Mesothelial cell of epicardium (in vitro differentiated cells): ENCODE measurements around the gene NSD2. TPM values are rescaled to one million over a fixed set of nuclear protein-coding genes. Genes with fewer than 3 reads are reported as not detected.
A peak's percentile ranks its signal among the peaks of the same experiment; 100 is the strongest.
"Not testable (repeated sequence)": the region's sequence is repeated elsewhere in the genome, so short reads cannot be mapped to it uniquely, and the experiment has no call there.

Experiments used
- DNase-seq, 2 experiments: peaks; one replicate each; pipeline ENCODE4 v3.0.0; 2021; ENCODE audit warnings: low spot score in 2 of 2; ENCODE audit not compliant: unreplicated experiment in 2 of 2
- H3K27ac Mint-ChIP-seq: 2 replicates; pipeline ENCODE4 v1.8.0; 2021; ENCODE audit warnings: mixed read lengths
- H3K27me3 Mint-ChIP-seq: 2 replicates; pipeline ENCODE4 v1.8.0; 2021; ENCODE audit warnings: low read depth, mixed read lengths
- H3K36me3 Mint-ChIP-seq: 2 replicates; pipeline ENCODE4 v1.8.0; 2021; ENCODE audit warnings: mixed read lengths
- H3K4me1 Mint-ChIP-seq: 2 replicates; pipeline ENCODE4 v1.8.0; 2021; ENCODE audit warnings: mixed read lengths
- H3K4me3 Mint-ChIP-seq: 2 replicates; pipeline ENCODE4 v1.8.0; 2021; ENCODE audit warnings: mild to moderate bottlenecking, moderate library complexity, mixed read lengths
- H3K9me3 Mint-ChIP-seq: 2 replicates; pipeline ENCODE4 v1.8.0; 2021; ENCODE audit warnings: mixed read lengths
- CTCF ChIP-seq: fragments of 200-600 bp; sonication (generic); IDR thresholded peaks from one replicate; pipeline ENCODE4 v1.5.0; 2021; ENCODE audit warnings: antibody characterized with exemption; ENCODE audit not compliant: unreplicated experiment
- total RNA-seq: library from RNA; stranded (reverse); gene quantifications from 3 replicates; pipeline ENCODE4 v1.2.1, GENCODE V29; 2021

Gene NSD2
- total RNA-seq, 1 donor from 2014 or later: 119 TPM

GRCh38 chr4:2009651-2010233 lies 138.5 kb downstream of the NSD2 start:
- H3K27me3 Mint-ChIP-seq: peaks cover 3% of the 10 kb centered on the region
- H3K36me3 Mint-ChIP-seq: peaks cover 8% of the 10 kb centered on the region
- TF ChIP-seq CTCF: no peak
- H3K4me3 Mint-ChIP-seq: peak overlapping the region; percentile 91
- no peaks in the 10 kb centered on the region for H3K9me3 Mint-ChIP-seq
- DNase-seq: peak in 1 of 2 experiments; percentile 57
- H3K4me1 Mint-ChIP-seq: peaks cover 17% of the 10 kb centered on the region
- peak overlapping the region; percentile 94 for H3K27ac Mint-ChIP-seq

GRCh38 chr4:2011583-2011982 lies 140.4 kb downstream of the NSD2 start:
- H3K36me3 Mint-ChIP-seq: no peaks in the 10 kb centered on the region
- no peak for TF ChIP-seq CTCF
- no peak for DNase-seq

GRCh38 chr4:2015008-2015407 lies 143.8 kb downstream of the NSD2 start:
- no peaks in the 10 kb centered on the region for H3K9me3 Mint-ChIP-seq
- H3K27ac Mint-ChIP-seq: no peak overlapping the region
- H3K4me1 Mint-ChIP-seq: peaks cover 2% of the 10 kb centered on the region
- no peak for TF ChIP-seq CTCF
- no peak for DNase-seq
- no peak overlapping the region for H3K4me3 Mint-ChIP-seq
- peaks cover 6% of the 10 kb centered on the region for H3K27me3 Mint-ChIP-seq
- H3K36me3 Mint-ChIP-seq: no peaks in the 10 kb centered on the region

More at GRCh38 chr4:2011583-2011982, 140.4 kb downstream of the NSD2 start:
- Mint-ChIP-seq H3K4me1 (peaks cover 16% of the 10 kb centered on the region), H3K27me3 (peaks cover 3% of the 10 kb centered on the region), H3K9me3 (no peaks in the 10 kb centered on the region), H3K27ac (no peak overlapping the region), H3K4me3 (no peak overlapping the region)

- H3K27ac Mint-ChIP-seq: peak overlapping the region; percentile 97
- H3K4me1 Mint-ChIP-seq: peaks cover 16% of the 10 kb centered on the region
- not testable (repeated sequence) for H3K9me3 Mint-ChIP-seq, H3K36me3 Mint-ChIP-seq
- H3K27me3 Mint-ChIP-seq: peaks cover 24% of the 10 kb centered on the region
- peak overlapping the region; percentile 29 for H3K4me3 Mint-ChIP-seq
- DNase-seq: peak in 1 of 2 experiments; percentile 63
Measured at GRCh38 chr4:2021358-2022018, 150.3 kb downstream of the NSD2 start.

GRCh38 chr4:2024683-2025082 lies 153.5 kb downstream of the NSD2 start:
- Mint-ChIP-seq H3K9me3 (peaks cover 20% of the 10 kb centered on the region), H3K36me3 (no peaks in the 10 kb centered on the region), H3K4me3 (no peak overlapping the region), H3K4me1 (peaks cover 16% of the 10 kb centered on the region), H3K27ac (no peak overlapping the region), H3K27me3 (peaks cover 51% of the 10 kb centered on the region)
- TF ChIP-seq CTCF: no peak
- no peak for DNase-seq

- peaks cover 24% of the 10 kb centered on the region for H3K9me3 Mint-ChIP-seq
- H3K36me3 Mint-ChIP-seq: no peaks in the 10 kb centered on the region
- no peak overlapping the region for H3K27ac Mint-ChIP-seq
- no peak for DNase-seq
- TF ChIP-seq CTCF: no peak
- H3K4me3 Mint-ChIP-seq: no peak overlapping the region
- peaks cover 58% of the 10 kb centered on the region for H3K27me3 Mint-ChIP-seq
- peaks cover 16% of the 10 kb centered on the region for H3K4me1 Mint-ChIP-seq
Measured at GRCh38 chr4:2025817-2026216, 154.6 kb downstream of the NSD2 start.

- H3K27ac Mint-ChIP-seq, DNase-seq, H3K36me3 Mint-ChIP-seq, H3K4me1 Mint-ChIP-seq, H3K4me3 Mint-ChIP-seq: not testable (repeated sequence)
- peaks cover 60% of the 10 kb centered on the region for H3K27me3 Mint-ChIP-seq
- peaks cover 28% of the 10 kb centered on the region for H3K9me3 Mint-ChIP-seq
Measured at GRCh38 chr4:2027120-2027519, 155.9 kb downstream of the NSD2 start.

GRCh38 chr4:2031161-2031560 lies 160.0 kb downstream of the NSD2 start:
- peaks cover 31% of the 10 kb centered on the region for H3K9me3 Mint-ChIP-seq
- DNase-seq, H3K36me3 Mint-ChIP-seq, H3K4me3 Mint-ChIP-seq, H3K4me1 Mint-ChIP-seq, H3K27ac Mint-ChIP-seq: not testable (repeated sequence)
- H3K27me3 Mint-ChIP-seq: peaks cover 78% of the 10 kb centered on the region
